ENCODE results near the gene MKS1.

DNA sequence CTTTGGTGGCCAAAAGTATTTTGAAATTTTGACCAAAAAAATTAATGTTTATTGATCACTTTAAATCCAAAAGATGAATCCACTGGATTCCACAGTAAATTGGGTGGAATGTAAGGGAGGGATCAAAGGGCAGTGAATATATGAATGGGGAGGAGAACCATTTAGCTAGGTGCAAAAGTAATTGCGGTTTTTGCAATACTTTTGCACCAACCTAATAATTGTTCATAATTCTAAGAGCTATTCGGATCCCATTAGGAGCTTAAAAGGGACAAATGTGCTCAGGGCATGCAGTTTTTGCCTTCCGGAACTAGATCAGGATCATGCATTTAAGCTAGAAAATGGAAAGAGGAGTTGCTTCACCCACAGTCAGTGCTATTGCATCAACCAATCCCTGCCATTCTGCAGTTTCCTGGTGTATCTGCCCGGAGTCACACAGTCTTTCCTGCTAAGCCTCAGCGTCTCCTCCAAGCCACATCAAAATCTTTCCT, 19.1 kb upstream of the MKS1 start, which contains the start of gene LPO:
- TF ChIP-seq, protein P1, sequence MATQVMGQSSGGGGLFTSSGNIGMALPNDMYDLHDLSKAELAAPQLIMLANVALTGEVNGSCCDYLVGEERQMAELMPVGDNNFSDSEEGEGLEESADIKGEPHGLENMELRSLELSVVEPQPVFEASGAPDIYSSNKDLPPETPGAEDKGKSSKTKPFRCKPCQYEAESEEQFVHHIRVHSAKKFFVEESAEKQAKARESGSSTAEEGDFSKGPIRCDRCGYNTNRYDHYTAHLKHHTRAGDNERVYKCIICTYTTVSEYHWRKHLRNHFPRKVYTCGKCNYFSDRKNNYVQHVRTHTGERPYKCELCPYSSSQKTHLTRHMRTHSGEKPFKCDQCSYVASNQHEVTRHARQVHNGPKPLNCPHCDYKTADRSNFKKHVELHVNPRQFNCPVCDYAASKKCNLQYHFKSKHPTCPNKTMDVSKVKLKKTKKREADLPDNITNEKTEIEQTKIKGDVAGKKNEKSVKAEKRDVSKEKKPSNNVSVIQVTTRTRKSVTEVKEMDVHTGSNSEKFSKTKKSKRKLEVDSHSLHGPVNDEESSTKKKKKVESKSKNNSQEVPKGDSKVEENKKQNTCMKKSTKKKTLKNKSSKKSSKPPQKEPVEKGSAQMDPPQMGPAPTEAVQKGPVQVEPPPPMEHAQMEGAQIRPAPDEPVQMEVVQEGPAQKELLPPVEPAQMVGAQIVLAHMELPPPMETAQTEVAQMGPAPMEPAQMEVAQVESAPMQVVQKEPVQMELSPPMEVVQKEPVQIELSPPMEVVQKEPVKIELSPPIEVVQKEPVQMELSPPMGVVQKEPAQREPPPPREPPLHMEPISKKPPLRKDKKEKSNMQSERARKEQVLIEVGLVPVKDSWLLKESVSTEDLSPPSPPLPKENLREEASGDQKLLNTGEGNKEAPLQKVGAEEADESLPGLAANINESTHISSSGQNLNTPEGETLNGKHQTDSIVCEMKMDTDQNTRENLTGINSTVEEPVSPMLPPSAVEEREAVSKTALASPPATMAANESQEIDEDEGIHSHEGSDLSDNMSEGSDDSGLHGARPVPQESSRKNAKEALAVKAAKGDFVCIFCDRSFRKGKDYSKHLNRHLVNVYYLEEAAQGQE (IDR thresholded peaks at IDR 0.05; ENCODE audit: low read depth): no peak
- TF ChIP-seq, protein P2, sequence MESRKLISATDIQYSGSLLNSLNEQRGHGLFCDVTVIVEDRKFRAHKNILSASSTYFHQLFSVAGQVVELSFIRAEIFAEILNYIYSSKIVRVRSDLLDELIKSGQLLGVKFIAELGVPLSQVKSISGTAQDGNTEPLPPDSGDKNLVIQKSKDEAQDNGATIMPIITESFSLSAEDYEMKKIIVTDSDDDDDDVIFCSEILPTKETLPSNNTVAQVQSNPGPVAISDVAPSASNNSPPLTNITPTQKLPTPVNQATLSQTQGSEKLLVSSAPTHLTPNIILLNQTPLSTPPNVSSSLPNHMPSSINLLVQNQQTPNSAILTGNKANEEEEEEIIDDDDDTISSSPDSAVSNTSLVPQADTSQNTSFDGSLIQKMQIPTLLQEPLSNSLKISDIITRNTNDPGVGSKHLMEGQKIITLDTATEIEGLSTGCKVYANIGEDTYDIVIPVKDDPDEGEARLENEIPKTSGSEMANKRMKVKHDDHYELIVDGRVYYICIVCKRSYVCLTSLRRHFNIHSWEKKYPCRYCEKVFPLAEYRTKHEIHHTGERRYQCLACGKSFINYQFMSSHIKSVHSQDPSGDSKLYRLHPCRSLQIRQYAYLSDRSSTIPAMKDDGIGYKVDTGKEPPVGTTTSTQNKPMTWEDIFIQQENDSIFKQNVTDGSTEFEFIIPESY (IDR thresholded peaks at IDR 0.05; ENCODE audit: extremely low read depth, insufficient replicate concordance, low read length): no peak
- TF ChIP-seq, protein P3, sequence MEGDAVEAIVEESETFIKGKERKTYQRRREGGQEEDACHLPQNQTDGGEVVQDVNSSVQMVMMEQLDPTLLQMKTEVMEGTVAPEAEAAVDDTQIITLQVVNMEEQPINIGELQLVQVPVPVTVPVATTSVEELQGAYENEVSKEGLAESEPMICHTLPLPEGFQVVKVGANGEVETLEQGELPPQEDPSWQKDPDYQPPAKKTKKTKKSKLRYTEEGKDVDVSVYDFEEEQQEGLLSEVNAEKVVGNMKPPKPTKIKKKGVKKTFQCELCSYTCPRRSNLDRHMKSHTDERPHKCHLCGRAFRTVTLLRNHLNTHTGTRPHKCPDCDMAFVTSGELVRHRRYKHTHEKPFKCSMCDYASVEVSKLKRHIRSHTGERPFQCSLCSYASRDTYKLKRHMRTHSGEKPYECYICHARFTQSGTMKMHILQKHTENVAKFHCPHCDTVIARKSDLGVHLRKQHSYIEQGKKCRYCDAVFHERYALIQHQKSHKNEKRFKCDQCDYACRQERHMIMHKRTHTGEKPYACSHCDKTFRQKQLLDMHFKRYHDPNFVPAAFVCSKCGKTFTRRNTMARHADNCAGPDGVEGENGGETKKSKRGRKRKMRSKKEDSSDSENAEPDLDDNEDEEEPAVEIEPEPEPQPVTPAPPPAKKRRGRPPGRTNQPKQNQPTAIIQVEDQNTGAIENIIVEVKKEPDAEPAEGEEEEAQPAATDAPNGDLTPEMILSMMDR (IDR thresholded peaks at IDR 0.05 in 2 of 3, conservative IDR thresholded peaks at IDR 0.05 in 1 of 3; ENCODE audit: borderline replicate concordance in 1 of 3, insufficient read depth in 1 of 3, low read depth in 2 of 3, low read length in 2 of 3): no peak
- no peak for TF ChIP-seq POLR2AphosphoS5 (IDR thresholded peaks at IDR 0.05; ENCODE audit: low read depth, low read length)
- TF ChIP-seq ZFX (IDR thresholded peaks at IDR 0.05): no peak
- TF ChIP-seq JUND (IDR thresholded peaks at IDR 0.05): no peak
- TF ChIP-seq, protein P4, sequence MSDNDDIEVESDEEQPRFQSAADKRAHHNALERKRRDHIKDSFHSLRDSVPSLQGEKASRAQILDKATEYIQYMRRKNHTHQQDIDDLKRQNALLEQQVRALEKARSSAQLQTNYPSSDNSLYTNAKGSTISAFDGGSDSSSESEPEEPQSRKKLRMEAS (IDR thresholded peaks at IDR 0.05): no peak
- TF ChIP-seq SRF (IDR thresholded peaks at IDR 0.05; ENCODE audit: low read depth): no peak

Measured in HCT116 (cell line).